ENCODE measurements around the gene FADS6. TPM values are rescaled to one million over a fixed set of nuclear protein-coding genes. Genes with fewer than 3 reads are reported as not detected.
A peak's percentile ranks its signal among the peaks of the same experiment; 100 is the strongest.

The FADS6 gene
- polyA plus RNA-seq, 3 donors: not detected

DNA sequence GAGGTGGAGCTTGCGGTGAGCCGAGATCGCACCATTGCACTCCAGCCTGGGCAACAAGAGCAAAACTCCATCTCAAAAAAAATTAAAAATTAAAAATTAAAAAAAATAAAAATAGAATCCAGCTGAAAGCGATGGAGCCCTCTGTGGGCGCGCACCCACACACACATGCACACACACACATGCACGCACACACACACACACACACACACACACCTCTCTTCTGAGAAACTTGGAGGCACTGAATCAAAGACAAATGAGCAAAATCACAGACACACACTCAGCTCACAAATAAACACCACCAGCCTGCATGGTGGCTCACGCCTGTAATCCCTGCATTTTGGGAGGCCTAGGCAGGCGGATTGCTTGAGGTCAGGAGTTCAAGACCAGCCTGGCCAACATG, 9.6 kb upstream of the FADS6 start:
- TF ChIP-seq, protein P1, sequence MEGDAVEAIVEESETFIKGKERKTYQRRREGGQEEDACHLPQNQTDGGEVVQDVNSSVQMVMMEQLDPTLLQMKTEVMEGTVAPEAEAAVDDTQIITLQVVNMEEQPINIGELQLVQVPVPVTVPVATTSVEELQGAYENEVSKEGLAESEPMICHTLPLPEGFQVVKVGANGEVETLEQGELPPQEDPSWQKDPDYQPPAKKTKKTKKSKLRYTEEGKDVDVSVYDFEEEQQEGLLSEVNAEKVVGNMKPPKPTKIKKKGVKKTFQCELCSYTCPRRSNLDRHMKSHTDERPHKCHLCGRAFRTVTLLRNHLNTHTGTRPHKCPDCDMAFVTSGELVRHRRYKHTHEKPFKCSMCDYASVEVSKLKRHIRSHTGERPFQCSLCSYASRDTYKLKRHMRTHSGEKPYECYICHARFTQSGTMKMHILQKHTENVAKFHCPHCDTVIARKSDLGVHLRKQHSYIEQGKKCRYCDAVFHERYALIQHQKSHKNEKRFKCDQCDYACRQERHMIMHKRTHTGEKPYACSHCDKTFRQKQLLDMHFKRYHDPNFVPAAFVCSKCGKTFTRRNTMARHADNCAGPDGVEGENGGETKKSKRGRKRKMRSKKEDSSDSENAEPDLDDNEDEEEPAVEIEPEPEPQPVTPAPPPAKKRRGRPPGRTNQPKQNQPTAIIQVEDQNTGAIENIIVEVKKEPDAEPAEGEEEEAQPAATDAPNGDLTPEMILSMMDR (IDR thresholded peaks at IDR 0.05): no peak
- intact Hi-C loops (cut with micrococcal nuclease): no loop called here
- no peak overlapping the region for H3K27ac Mint-ChIP-seq

GRCh38 chr17:74901353-74902135, 8.1 kb upstream of the FADS6 start:
- Histone ChIP-seq H3K9me3 (replicated peaks in 1 of 2; ENCODE audit: control insufficient read depth in 1 of 2, insufficient read depth in 1 of 2, low read length in 2 of 2) (no peaks in the 10 kb centered on the region), H3K4me2 (replicated peaks; ENCODE audit: extremely low read depth, low read length, poor library complexity, severe bottlenecking) (no peak overlapping the region), H3K4me3 (replicated peaks in 1 of 3; ENCODE audit: low read depth in 2 of 3, low read length in 3 of 3) (no peak overlapping the region), H2AFZ (ENCODE audit: insufficient read depth, low read depth, low read length, poor library complexity, severe bottlenecking) (no peak overlapping the region), H3K4me1 (ENCODE audit: control insufficient read depth in 1 of 2, insufficient read depth in 2 of 2, low read length in 2 of 2) (no peaks in the 10 kb centered on the region), H3K36me3 (replicated peaks in 1 of 2; ENCODE audit: control insufficient read depth in 1 of 2, insufficient read depth in 2 of 2, low read length in 2 of 2) (no peaks in the 10 kb centered on the region), H3K79me2 (ENCODE audit: insufficient read depth, low read length) (no peaks in the 10 kb centered on the region), H3K27ac (ENCODE audit: low read depth in 1 of 2, low read length in 2 of 2) (no peak overlapping the region), H3K9ac (ENCODE audit: insufficient read depth, low read length, poor library complexity, severe bottlenecking) (no peak overlapping the region), H4K20me1 (ENCODE audit: insufficient read depth, low read length) (no peaks in the 10 kb centered on the region), H3K27me3 (ENCODE audit: control insufficient read depth in 2 of 2, insufficient read depth in 2 of 2, low read length in 2 of 2) (peaks cover 0 to 20% of the 10 kb centered on the region in 2 donors)
- TF ChIP-seq, protein P1 (IDR thresholded peaks at IDR 0.05): no peak
- H3K27ac Mint-ChIP-seq: no peak overlapping the region
- 41% methylated on average over 7 of the region's 14 CpGs for WGBS (ENCODE audit: insufficient coverage)
- H3K27me3 Mint-ChIP-seq (ENCODE audit: low read depth in 3 of 3): peaks cover 27 to 50% (median 34%) of the 10 kb centered on the region in 3 donors
- H3K9me3 Mint-ChIP-seq: peaks cover 0 to 5% (median 2%) of the 10 kb centered on the region in 7 donors
- no peaks in the 10 kb centered on the region for H3K36me3 Mint-ChIP-seq
- no peak for DNase-seq
- intact Hi-C loops (cut with micrococcal nuclease): no loop called here
- H3K4me1 Mint-ChIP-seq: peaks cover 2% of the 10 kb centered on the region
- peak overlapping the region in 1 of 2 donors; percentile 50 for H3K4me3 Mint-ChIP-seq

More for the DNA sequence above, 9.6 kb upstream of the FADS6 start:
- no peak for DNase-seq
- 93% methylated on average over 4 of the region's 9 CpGs for WGBS (ENCODE audit: insufficient coverage)
- Histone ChIP-seq H2AFZ (ENCODE audit: insufficient read depth, low read depth, low read length, poor library complexity, severe bottlenecking) (no peak overlapping the region), H4K20me1 (ENCODE audit: insufficient read depth, low read length) (no peaks in the 10 kb centered on the region), H3K4me1 (ENCODE audit: control insufficient read depth in 1 of 2, insufficient read depth in 2 of 2, low read length in 2 of 2) (no peaks in the 10 kb centered on the region), H3K36me3 (replicated peaks in 1 of 2; ENCODE audit: control insufficient read depth in 1 of 2, insufficient read depth in 2 of 2, low read length in 2 of 2) (no peaks in the 10 kb centered on the region), H3K4me2 (replicated peaks; ENCODE audit: extremely low read depth, low read length, poor library complexity, severe bottlenecking) (no peak overlapping the region), H3K9ac (ENCODE audit: insufficient read depth, low read length, poor library complexity, severe bottlenecking) (no peak overlapping the region), H3K27ac (ENCODE audit: low read depth in 1 of 2, low read length in 2 of 2) (no peak overlapping the region), H3K79me2 (ENCODE audit: insufficient read depth, low read length) (no peaks in the 10 kb centered on the region), H3K9me3 (replicated peaks in 1 of 2; ENCODE audit: control insufficient read depth in 1 of 2, insufficient read depth in 1 of 2, low read length in 2 of 2) (no peaks in the 10 kb centered on the region), H3K27me3 (ENCODE audit: control insufficient read depth in 2 of 2, insufficient read depth in 2 of 2, low read length in 2 of 2) (peaks cover 0 to 19% of the 10 kb centered on the region in 2 donors), H3K4me3 (replicated peaks in 1 of 3; ENCODE audit: low read depth in 2 of 3, low read length in 3 of 3) (no peak overlapping the region)
- Mint-ChIP-seq H3K4me1 (peaks cover 2% of the 10 kb centered on the region), H3K4me3 (no peak overlapping the region), H3K9me3 (peaks cover 0 to 5% (median 2%) of the 10 kb centered on the region in 7 donors), H3K36me3 (no peaks in the 10 kb centered on the region), H3K27me3 (ENCODE audit: low read depth in 3 of 3) (peaks cover 25 to 47% (median 35%) of the 10 kb centered on the region in 3 donors)

Data from CD14-positive monocyte (primary cell).